ENCODE results near the gene COL4A6. TPM values are rescaled to one million over a fixed set of nuclear protein-coding genes. Genes with fewer than 3 reads are reported as not detected.

The COL4A6 gene
- total RNA-seq, result 1 to 10 TPM in 3 of 4 donors, under 1 TPM in 1; 0.16 to 6.2 (median 1.5) TPM

GRCh38 chrX:108438110-108438623 lies at the start of gene COL4A6:
COL4A6 (minus strand) TSS chrX:108438422; CDS start chrX:108438196, 226 bp downstream.
- no peak for TF ChIP-seq CTCF (IDR thresholded peaks at IDR 0.05; ENCODE audit: low read depth)

GRCh38 chrX:108485960-108486359 lies 47.7 kb upstream of the COL4A6 start:
- TF ChIP-seq CTCF (IDR thresholded peaks at IDR 0.05; ENCODE audit: low read depth), result no peak

- TF ChIP-seq CTCF (IDR thresholded peaks at IDR 0.05; ENCODE audit: low read depth), result no peak
Measured at GRCh38 chrX:108484251-108484650, 46.0 kb upstream of the COL4A6 start.

GRCh38 chrX:108473979-108474378 lies 35.8 kb upstream of the COL4A6 start:
- no peak for TF ChIP-seq CTCF (IDR thresholded peaks at IDR 0.05; ENCODE audit: low read depth)

GRCh38 chrX:108468486-108468885 lies 30.3 kb upstream of the COL4A6 start:
- TF ChIP-seq CTCF (IDR thresholded peaks at IDR 0.05; ENCODE audit: low read depth), result no peak

GRCh38 chrX:108464604-108465003 lies 26.4 kb upstream of the COL4A6 start:
- TF ChIP-seq CTCF (IDR thresholded peaks at IDR 0.05; ENCODE audit: low read depth), result no peak

- TF ChIP-seq CTCF (IDR thresholded peaks at IDR 0.05; ENCODE audit: low read depth), result no peak
Measured at GRCh38 chrX:108456971-108457477, 18.8 kb upstream of the COL4A6 start.
